RWPE2 (cell line): ENCODE results near the gene SKOR1.

Experiments
- ATAC-seq: fragments of 200-7000 bp; cut with Tn5 transposase; 3 replicates; pipeline ENCODE4 v1.9.1; 2021; ENCODE audit warnings: low read depth
- DNase-seq: peaks from one replicate; pipeline ENCODE4 v3.0.0-alpha.2; 2020; ENCODE audit warnings: low spot score
- H3K27ac ChIP-seq: fragments of 450-650 bp; 2 replicates; pipeline ENCODE4 v1.5.1; 2017; ENCODE audit warnings: mild to moderate bottlenecking; ENCODE audit not compliant: poor library complexity, severe bottlenecking
- H3K27me3 ChIP-seq: fragments of 250-450 bp; sonication (Bioruptor Pico); 2 replicates; pipeline ENCODE4 v1.5.1; 2021; ENCODE audit warnings: mild to moderate bottlenecking, moderate library complexity; ENCODE audit not compliant: insufficient read depth, poor library complexity, severe bottlenecking
- H3K36me3 ChIP-seq: fragments of 250-450 bp; sonication (Bioruptor Pico); 2 replicates; pipeline ENCODE4 v1.5.1; 2020; ENCODE audit warnings: low read depth, mild to moderate bottlenecking, moderate library complexity
- H3K4me1 ChIP-seq: fragments of 250-450 bp; sonication (Bioruptor Pico); 2 replicates; pipeline ENCODE4 v1.5.1; 2021; ENCODE audit warnings: mild to moderate bottlenecking, moderate library complexity; ENCODE audit not compliant: insufficient read depth, poor library complexity, severe bottlenecking
- H3K4me3 ChIP-seq: fragments of 250-450 bp; sonication (Bioruptor Pico); 2 replicates; pipeline ENCODE4 v1.5.1; 2021; ENCODE audit warnings: mild to moderate bottlenecking, moderate library complexity; ENCODE audit not compliant: severe bottlenecking
- H3K9me3 ChIP-seq: fragments of 250-450 bp; sonication (Bioruptor Pico); 2 replicates; pipeline ENCODE4 v1.5.1; 2021; ENCODE audit warnings: mild to moderate bottlenecking, moderate library complexity; ENCODE audit not compliant: severe bottlenecking
- TF ChIP-seq, protein P1 (sequence below): fragments of 450-650 bp; IDR thresholded peaks from one replicate; pipeline ENCODE4 v1.5.1; 2017; ENCODE audit warnings: mild to moderate bottlenecking, moderate library complexity; ENCODE audit not compliant: poor library complexity, severe bottlenecking

Gene SKOR1

DNA sequence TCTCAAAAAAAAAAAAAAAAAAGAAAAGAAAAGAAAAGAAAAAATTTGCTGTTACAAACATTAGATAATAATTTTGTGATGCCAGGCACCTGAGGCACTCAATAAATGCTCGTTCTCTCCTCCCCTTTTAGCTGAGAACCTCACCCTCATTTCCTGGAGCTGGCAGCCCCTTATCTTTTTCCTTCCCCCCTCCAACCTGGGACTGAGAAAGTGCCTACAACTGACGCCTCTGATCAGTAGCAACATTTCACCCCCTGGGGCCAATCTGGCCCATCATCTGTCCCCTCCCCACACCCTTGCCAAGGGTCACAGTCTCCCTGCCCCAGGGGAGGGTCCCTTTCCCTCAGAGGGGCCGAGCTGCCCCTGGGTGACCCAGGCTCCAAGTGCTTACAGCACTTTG is 27.1 kb downstream of the SKOR1 start:
- H3K9me3 ChIP-seq, result no peaks in the 10 kb centered on the region
- peak; percentile 49 for DNase-seq
- H3K27me3 ChIP-seq, result no peaks in the 10 kb centered on the region
- ATAC-seq, result no peak
- H3K4me1 ChIP-seq, result no peaks in the 10 kb centered on the region
- H3K4me3 ChIP-seq, result no peak overlapping the region
- no peak overlapping the region for H3K27ac ChIP-seq
- H3K36me3 ChIP-seq, result no peaks in the 10 kb centered on the region
- TF ChIP-seq, protein P1, sequence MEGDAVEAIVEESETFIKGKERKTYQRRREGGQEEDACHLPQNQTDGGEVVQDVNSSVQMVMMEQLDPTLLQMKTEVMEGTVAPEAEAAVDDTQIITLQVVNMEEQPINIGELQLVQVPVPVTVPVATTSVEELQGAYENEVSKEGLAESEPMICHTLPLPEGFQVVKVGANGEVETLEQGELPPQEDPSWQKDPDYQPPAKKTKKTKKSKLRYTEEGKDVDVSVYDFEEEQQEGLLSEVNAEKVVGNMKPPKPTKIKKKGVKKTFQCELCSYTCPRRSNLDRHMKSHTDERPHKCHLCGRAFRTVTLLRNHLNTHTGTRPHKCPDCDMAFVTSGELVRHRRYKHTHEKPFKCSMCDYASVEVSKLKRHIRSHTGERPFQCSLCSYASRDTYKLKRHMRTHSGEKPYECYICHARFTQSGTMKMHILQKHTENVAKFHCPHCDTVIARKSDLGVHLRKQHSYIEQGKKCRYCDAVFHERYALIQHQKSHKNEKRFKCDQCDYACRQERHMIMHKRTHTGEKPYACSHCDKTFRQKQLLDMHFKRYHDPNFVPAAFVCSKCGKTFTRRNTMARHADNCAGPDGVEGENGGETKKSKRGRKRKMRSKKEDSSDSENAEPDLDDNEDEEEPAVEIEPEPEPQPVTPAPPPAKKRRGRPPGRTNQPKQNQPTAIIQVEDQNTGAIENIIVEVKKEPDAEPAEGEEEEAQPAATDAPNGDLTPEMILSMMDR, result no peak

DNA sequence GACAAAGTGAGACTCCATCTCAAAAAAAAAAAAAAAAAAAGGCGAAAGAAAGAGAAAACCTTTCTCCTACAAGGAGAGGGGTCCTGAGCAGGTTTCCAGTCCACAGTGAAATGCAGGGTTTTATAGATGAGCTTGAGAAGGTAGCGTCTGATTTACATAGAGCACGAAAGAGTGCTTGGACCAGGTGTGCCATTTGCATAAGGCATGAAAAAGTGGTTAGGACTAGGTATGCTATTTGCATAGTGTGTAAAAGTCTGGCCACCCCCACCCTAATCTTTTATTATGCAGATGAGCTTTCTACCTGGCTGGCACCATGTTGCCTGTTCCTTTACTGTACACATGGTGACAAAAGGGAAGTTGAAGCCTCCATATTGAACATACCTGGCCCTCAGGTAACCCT is 28.1 kb downstream of the SKOR1 start:
- no peaks in the 10 kb centered on the region for H3K27me3 ChIP-seq
- no peaks in the 10 kb centered on the region for H3K36me3 ChIP-seq
- no peaks in the 10 kb centered on the region for H3K4me1 ChIP-seq
- H3K4me3 ChIP-seq, result no peak overlapping the region
- TF ChIP-seq, protein P1, result no peak
- DNase-seq, result peak; percentile 7
- ATAC-seq, result no peak
- no peak overlapping the region for H3K27ac ChIP-seq
- H3K9me3 ChIP-seq, result no peaks in the 10 kb centered on the region

- Histone ChIP-seq H3K27ac (no peak overlapping the region), H3K4me1 (no peaks in the 10 kb centered on the region), H3K4me3 (no peak overlapping the region), H3K9me3 (no peaks in the 10 kb centered on the region), H3K27me3 (no peaks in the 10 kb centered on the region), H3K36me3 (no peaks in the 10 kb centered on the region)
- DNase-seq (peak; percentile 24), ATAC-seq (0 out of 3 replicates have a peak, but pooled peaks have one; percentile 14)
- TF ChIP-seq, protein P1, result no peak
Observed at GRCh38 chr15:67854358-67854757, 29.0 kb downstream of the SKOR1 start.

- Histone ChIP-seq H3K4me1 (no peaks in the 10 kb centered on the region), H3K27me3 (no peaks in the 10 kb centered on the region), H3K36me3 (no peaks in the 10 kb centered on the region), H3K9me3 (no peaks in the 10 kb centered on the region), H3K27ac (no peak overlapping the region), H3K4me3 (no peak overlapping the region)
- TF ChIP-seq, protein P1, result no peak
- no peak for ATAC-seq
- no peak for DNase-seq
Observed at GRCh38 chr15:67855842-67856241, 30.5 kb downstream of the SKOR1 start.

GRCh38 chr15:67857220-67857619 is 31.9 kb downstream of the SKOR1 start:
- TF ChIP-seq, protein P1, result no peak

More at GRCh38 chr15:67857220-67857619, 31.9 kb downstream of the SKOR1 start:
- H3K4me3 ChIP-seq, result no peak overlapping the region
- no peak overlapping the region for H3K27ac ChIP-seq
- H3K27me3 ChIP-seq, result no peaks in the 10 kb centered on the region
- DNase-seq (no peak), ATAC-seq (no peak)
- no peaks in the 10 kb centered on the region for H3K36me3 ChIP-seq
- H3K9me3 ChIP-seq, result no peaks in the 10 kb centered on the region
- H3K4me1 ChIP-seq, result no peaks in the 10 kb centered on the region
